ENCODE results near the gene SOX18. TPM values are rescaled to one million over a fixed set of nuclear protein-coding genes. Genes with fewer than 3 reads are reported as not detected.

SOX18 gene
- total and polyA plus RNA-seq, 2 of the 8 experiments (the other 6 are each of a cell fraction or from before 2014, with no cell fraction given), result 0.09 TPM; not detected in 1

DNA sequence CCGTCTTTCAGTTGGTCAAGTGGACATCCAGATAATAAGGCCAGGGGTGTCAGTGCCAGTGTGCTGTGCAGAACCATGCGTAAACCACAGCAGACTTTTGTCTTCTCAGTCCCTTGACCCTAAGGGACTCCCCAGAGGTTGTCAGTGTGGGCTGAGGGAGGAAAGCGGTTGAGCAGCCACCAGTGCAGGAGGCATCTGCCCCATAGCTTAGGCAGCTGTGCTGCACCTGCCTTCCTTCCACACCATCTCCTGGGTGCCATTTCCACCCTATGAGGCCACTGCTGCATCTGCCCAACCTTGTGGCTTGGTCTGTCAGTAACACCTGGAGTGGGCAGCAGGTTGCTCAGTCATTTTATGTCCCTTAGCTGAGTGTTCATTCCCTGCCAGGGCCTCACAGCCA is 42.5 kb downstream of the SOX18 start:
- peaks cover 10 to 11% of the 10 kb centered on the region in 2 experiments for H4K20me1 ChIP-seq (replicated peaks in 1 of 2; ENCODE audit: control insufficient read depth in 1 of 2, insufficient read depth in 2 of 2, low read length in 2 of 2)
- no peak overlapping the region for H3K18ac ChIP-seq (ENCODE audit: extremely low read depth, low read length)
- no peak for DNase-seq (ENCODE audit: low read depth in 1 of 2, low spot score in 2 of 2)
- TF ChIP-seq MAFK (IDR thresholded peaks at IDR 0.05; ENCODE audit: low read depth, low read length) (no peak), ASH2L (IDR thresholded peaks at IDR 0.05; ENCODE audit: low read length) (no peak), SAP30 (IDR thresholded peaks at IDR 0.05; ENCODE audit: insufficient read depth, insufficient replicate concordance, low read length) (no peak), SP1 (IDR thresholded peaks at IDR 0.05; ENCODE audit: low read depth, low read length) (no peak), GTF2F1 (IDR thresholded peaks at IDR 0.05; ENCODE audit: borderline replicate concordance, low read depth, low read length) (no peak), CBX8 (IDR thresholded peaks at IDR 0.05; ENCODE audit: borderline replicate concordance, low read depth, low read length) (no peak), SUZ12 (IDR thresholded peaks at IDR 0.05; ENCODE audit: low read length) (no peak)
- TF ChIP-seq, protein P1, sequence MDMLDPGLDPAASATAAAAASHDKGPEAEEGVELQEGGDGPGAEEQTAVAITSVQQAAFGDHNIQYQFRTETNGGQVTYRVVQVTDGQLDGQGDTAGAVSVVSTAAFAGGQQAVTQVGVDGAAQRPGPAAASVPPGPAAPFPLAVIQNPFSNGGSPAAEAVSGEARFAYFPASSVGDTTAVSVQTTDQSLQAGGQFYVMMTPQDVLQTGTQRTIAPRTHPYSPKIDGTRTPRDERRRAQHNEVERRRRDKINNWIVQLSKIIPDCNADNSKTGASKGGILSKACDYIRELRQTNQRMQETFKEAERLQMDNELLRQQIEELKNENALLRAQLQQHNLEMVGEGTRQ (IDR thresholded peaks at IDR 0.05; ENCODE audit: low read length), result no peak
- TF ChIP-seq, protein P2, sequence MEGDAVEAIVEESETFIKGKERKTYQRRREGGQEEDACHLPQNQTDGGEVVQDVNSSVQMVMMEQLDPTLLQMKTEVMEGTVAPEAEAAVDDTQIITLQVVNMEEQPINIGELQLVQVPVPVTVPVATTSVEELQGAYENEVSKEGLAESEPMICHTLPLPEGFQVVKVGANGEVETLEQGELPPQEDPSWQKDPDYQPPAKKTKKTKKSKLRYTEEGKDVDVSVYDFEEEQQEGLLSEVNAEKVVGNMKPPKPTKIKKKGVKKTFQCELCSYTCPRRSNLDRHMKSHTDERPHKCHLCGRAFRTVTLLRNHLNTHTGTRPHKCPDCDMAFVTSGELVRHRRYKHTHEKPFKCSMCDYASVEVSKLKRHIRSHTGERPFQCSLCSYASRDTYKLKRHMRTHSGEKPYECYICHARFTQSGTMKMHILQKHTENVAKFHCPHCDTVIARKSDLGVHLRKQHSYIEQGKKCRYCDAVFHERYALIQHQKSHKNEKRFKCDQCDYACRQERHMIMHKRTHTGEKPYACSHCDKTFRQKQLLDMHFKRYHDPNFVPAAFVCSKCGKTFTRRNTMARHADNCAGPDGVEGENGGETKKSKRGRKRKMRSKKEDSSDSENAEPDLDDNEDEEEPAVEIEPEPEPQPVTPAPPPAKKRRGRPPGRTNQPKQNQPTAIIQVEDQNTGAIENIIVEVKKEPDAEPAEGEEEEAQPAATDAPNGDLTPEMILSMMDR (IDR thresholded peaks at IDR 0.05; ENCODE audit: control extremely low read depth in 1 of 3, insufficient read depth in 1 of 3, low read depth in 1 of 3, low read length in 3 of 3), result no peak
- TF ChIP-seq, protein P3, sequence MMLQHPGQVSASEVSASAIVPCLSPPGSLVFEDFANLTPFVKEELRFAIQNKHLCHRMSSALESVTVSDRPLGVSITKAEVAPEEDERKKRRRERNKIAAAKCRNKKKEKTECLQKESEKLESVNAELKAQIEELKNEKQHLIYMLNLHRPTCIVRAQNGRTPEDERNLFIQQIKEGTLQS (IDR thresholded peaks at IDR 0.05; ENCODE audit: insufficient read depth, low read depth, low read length), result no peak

More for the DNA sequence above, 42.5 kb downstream of the SOX18 start:
- Histone ChIP-seq H3K79me1 (ENCODE audit: low read depth, low read length) (peaks cover 7% of the 10 kb centered on the region), H3K9me3 (ENCODE audit: insufficient read depth in 2 of 2, low read depth in 1 of 2, low read length in 1 of 2) (no peaks in the 10 kb centered on the region), H3K27ac (ENCODE audit: low read depth, low read length) (no peak overlapping the region), H2BK15ac (ENCODE audit: low read length) (no peak overlapping the region), H2BK20ac (ENCODE audit: low read length) (no peak overlapping the region), H2AK5ac (ENCODE audit: low read depth, low read length) (no peak overlapping the region), H3K36me3 (ENCODE audit: control insufficient read depth in 2 of 4, insufficient read depth in 4 of 4, low read length in 3 of 4) (peaks cover 10 to 51% (median 25%) of the 10 kb centered on the region in 4 experiments; a peak in 7 of 8 replicates), H3K79me2 (ENCODE audit: control insufficient read depth in 1 of 2, insufficient read depth in 2 of 2, low read length in 2 of 2) (peaks cover 0 to 5% of the 10 kb centered on the region in 2 experiments; a peak in 2 of 4 replicates), H3K14ac (ENCODE audit: insufficient read length) (no peak overlapping the region), H4K8ac (ENCODE audit: extremely low read depth, insufficient read depth, low read length) (no peak overlapping the region), H2BK12ac (ENCODE audit: low read depth, low read length) (no peak overlapping the region), H2BK5ac (ENCODE audit: low read depth, low read length) (no peak overlapping the region), H3K4me3 (ENCODE audit: extremely low read depth in 1 of 4, insufficient read depth in 2 of 4, low read depth in 3 of 4, low read length in 4 of 4) (no peak overlapping the region), H3K4me2 (ENCODE audit: insufficient read depth in 1 of 2, low read depth in 2 of 2, low read length in 2 of 2) (no peak overlapping the region), H3K56ac (replicated peaks; ENCODE audit: insufficient read length, low read depth, low read length) (no peak overlapping the region), H2BK120ac (replicated peaks; ENCODE audit: low read depth, low read length) (no peak overlapping the region), H3K9ac (replicated peaks in 1 of 4; ENCODE audit: extremely low read depth in 1 of 4, low read depth in 3 of 4, low read length in 3 of 4) (no peak overlapping the region), H3K27me3 (replicated peaks in 1 of 4; ENCODE audit: control insufficient read depth in 3 of 4, extremely low read depth in 1 of 4, insufficient read depth in 3 of 4, low read length in 3 of 4) (no peaks in the 10 kb centered on the region), H2AFZ (ENCODE audit: low read length) (no peak overlapping the region), H4K91ac (replicated peaks; ENCODE audit: insufficient read length, low read length) (no peak overlapping the region), H4K5ac (ENCODE audit: insufficient read length, low read depth, low read length) (no peak overlapping the region), H3K23ac (ENCODE audit: insufficient read length) (no peak overlapping the region), H3K4ac (replicated peaks; ENCODE audit: insufficient read length, low read depth, low read length) (no peak overlapping the region), H3K23me2 (ENCODE audit: low read depth, low read length) (no peaks in the 10 kb centered on the region), H3K4me1 (replicated peaks in 1 of 4; ENCODE audit: control insufficient read depth in 3 of 4, insufficient read depth in 4 of 4, low read length in 3 of 4) (no peaks in the 10 kb centered on the region)
- ChIA-PET POLR2A (ENCODE audit: partially characterized antibody) (no interaction called here), CTCF (ENCODE audit: partially characterized antibody) (interaction anchor here (0.6 to 2.0 kb wide), 6 partner anchors 12 to 140 kb away, joined by 3 to 6 read pairs (median 4); no protein-coding TSS in a partner anchor)
- WGBS, 2 experiments (ENCODE audit: extremely low coverage in 1 of 2, insufficient coverage in 1 of 2, insufficient read length in 1 of 2, insufficient replicate concordance in 2 of 2, low coverage in 1 of 2, low lambda C conversion rate in 2 of 2, missing lambda C conversion rate in 1 of 2), result 98% methylated on average over 3 of the region's 3 CpGs; no CpG with 5 or more reads in 1 of the 2 experiments
- FAIRE-seq, result no peak

Measured in H1 (cell line).